Measurements from ENCODE around the gene OSER1.

The OSER1 gene

GRCh38 chr20:44159125-44159524 is 51.4 kb downstream of the OSER1 start:
- DNase-seq (ENCODE audit: low read depth): no peak
- TF ChIP-seq, protein P1, sequence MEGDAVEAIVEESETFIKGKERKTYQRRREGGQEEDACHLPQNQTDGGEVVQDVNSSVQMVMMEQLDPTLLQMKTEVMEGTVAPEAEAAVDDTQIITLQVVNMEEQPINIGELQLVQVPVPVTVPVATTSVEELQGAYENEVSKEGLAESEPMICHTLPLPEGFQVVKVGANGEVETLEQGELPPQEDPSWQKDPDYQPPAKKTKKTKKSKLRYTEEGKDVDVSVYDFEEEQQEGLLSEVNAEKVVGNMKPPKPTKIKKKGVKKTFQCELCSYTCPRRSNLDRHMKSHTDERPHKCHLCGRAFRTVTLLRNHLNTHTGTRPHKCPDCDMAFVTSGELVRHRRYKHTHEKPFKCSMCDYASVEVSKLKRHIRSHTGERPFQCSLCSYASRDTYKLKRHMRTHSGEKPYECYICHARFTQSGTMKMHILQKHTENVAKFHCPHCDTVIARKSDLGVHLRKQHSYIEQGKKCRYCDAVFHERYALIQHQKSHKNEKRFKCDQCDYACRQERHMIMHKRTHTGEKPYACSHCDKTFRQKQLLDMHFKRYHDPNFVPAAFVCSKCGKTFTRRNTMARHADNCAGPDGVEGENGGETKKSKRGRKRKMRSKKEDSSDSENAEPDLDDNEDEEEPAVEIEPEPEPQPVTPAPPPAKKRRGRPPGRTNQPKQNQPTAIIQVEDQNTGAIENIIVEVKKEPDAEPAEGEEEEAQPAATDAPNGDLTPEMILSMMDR (conservative IDR thresholded peaks at IDR 0.05; ENCODE audit: low read depth, low read length): no peak
- no peak overlapping the region for H3K4me3 ChIP-seq (ENCODE audit: low read depth, low read length)

- no peak overlapping the region for H3K4me3 ChIP-seq (ENCODE audit: low read depth, low read length)
- TF ChIP-seq, protein P1 (conservative IDR thresholded peaks at IDR 0.05; ENCODE audit: low read depth, low read length): no peak
- DNase-seq (ENCODE audit: low read depth): no peak
Measured at GRCh38 chr20:44157061-44157460, 53.5 kb downstream of the OSER1 start.

GRCh38 chr20:44154521-44155001 is 56.0 kb downstream of the OSER1 start:
- no peak for DNase-seq (ENCODE audit: low read depth)
- TF ChIP-seq, protein P1 (conservative IDR thresholded peaks at IDR 0.05; ENCODE audit: low read depth, low read length): no peak
- H3K4me3 ChIP-seq (ENCODE audit: low read depth, low read length): no peak overlapping the region

DNA sequence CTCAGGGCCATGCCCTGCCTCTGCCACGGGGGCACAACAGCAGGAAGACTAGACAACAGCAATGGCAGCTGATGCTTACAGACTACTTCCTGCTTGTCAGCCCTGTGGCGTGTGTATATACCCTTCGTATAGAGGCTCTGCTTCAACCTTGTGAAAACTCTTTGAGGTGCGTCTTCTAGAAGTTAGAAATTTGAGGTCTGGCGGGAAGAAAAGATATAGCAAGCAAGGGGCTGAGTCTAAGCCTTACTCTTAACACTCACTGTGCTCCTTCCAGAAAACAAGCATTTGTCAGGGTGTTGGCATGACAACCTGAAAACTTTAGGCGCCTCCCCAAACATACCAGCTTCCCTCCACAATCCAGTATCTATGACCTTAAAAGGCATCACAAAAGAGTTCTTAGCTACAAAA is 56.9 kb downstream of the OSER1 start:
- TF ChIP-seq, protein P1 (conservative IDR thresholded peaks at IDR 0.05; ENCODE audit: low read depth, low read length): no peak
- H3K4me3 ChIP-seq (ENCODE audit: low read depth, low read length): no peak overlapping the region
- DNase-seq (ENCODE audit: low read depth): no peak

DNA sequence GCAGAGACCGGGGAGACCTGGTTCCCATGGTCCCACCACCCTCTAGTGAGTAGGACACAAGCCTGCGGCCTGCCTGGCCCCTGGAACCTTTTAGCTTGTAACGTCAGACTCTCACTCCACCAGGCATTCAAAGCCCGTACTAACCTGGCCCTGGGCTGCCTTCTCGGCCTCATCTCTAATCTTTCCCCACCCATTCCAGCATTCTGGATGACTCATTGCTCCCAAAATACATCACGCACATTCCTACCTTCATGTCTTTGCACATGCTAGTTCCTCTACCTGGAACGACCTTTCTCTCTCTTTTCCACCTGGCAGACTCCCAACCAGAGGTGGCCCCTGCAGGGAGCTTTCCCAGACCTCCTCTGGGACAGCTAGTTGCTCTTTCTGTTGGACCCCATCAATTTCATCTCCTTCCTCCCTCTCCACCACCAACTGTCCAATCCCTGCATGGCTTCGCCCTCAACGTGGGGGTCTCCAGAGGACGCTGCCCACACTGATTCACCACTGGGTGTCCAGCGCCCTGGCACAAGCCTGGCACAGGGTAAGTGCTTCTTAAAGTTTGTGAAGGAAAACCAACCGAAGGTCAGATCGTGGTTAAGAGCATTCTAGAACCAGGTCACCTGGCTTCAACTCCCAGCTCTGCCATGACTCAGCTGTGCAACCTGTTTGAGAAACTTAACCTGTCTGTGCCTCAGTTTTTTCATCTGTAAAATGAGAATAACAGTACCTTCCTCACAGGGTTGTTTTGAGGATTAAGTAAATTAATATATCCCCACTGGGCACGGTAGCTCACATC is 58.8 kb downstream of the OSER1 start:
- TF ChIP-seq, protein P1 (conservative IDR thresholded peaks at IDR 0.05; ENCODE audit: low read depth, low read length): no peak
- no peak for DNase-seq (ENCODE audit: low read depth)
- H3K4me3 ChIP-seq (ENCODE audit: low read depth, low read length): no peak overlapping the region

DNA sequence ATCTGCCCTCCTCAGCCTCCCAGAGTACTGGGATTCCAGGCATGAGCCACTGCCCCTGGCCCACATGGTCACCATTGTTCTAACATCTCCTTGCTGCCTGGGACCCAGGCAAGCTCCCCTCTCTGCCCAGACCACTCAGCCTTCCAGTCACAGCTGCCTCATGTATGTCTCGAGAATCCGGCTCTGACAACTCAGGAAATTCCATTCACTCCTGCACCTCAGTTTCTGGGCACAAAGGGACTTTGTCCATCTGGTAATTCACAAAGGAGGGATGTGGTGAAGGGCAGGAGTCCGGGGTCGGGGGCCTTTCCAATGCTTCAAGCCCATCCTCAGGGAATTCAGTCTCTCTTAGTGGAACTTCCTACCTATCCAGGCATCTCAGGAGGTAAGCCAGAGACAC is 64.3 kb downstream of the OSER1 start:
- TF ChIP-seq, protein P1 (conservative IDR thresholded peaks at IDR 0.05; ENCODE audit: low read depth, low read length): no peak
- H3K4me3 ChIP-seq (ENCODE audit: low read depth, low read length): no peak overlapping the region
- DNase-seq (ENCODE audit: low read depth): no peak

Data from choroid plexus epithelial cell (primary cell).